ENCODE measurements around the gene CASQ1. TPM values are rescaled to one million over a fixed set of nuclear protein-coding genes. Genes with fewer than 3 reads are reported as not detected.

Gene CASQ1
- total RNA-seq, 1 experiment from 2014 or later: not detected

GRCh38 chr1:160196143-160196542 is 5.8 kb downstream of the CASQ1 start:
- ChIA-PET POLR2A (no interaction called here), CTCF (interaction anchor here (0.7 kb wide), 1 partner anchor 24 kb away, joined by 4 read pairs; no protein-coding TSS in a partner anchor)
- Mint-ChIP-seq H3K4me1 (ENCODE audit: low read depth, unreplicated experiment) (no peaks in the 10 kb centered on the region), H3K36me3 (ENCODE audit: insufficient read depth, unreplicated experiment) (no peaks in the 10 kb centered on the region), H3K4me3 (ENCODE audit: unreplicated experiment) (no peak overlapping the region), H3K9me3 (ENCODE audit: unreplicated experiment) (no peaks in the 10 kb centered on the region), H3K27me3 (ENCODE audit: insufficient read depth, unreplicated experiment) (no peaks in the 10 kb centered on the region), H3K27ac (ENCODE audit: unreplicated experiment) (no peak overlapping the region)
- no TSS peak for BruUV-seq (replicated peaks)
- Histone ChIP-seq H3K27me3 (replicated peaks; ENCODE audit: control insufficient read depth, insufficient read depth, low read length) (no peaks in the 10 kb centered on the region), H3K4me3 (ENCODE audit: low read depth, low read length) (no peak overlapping the region), H3K4me1 (peaks cover 17% of the 10 kb centered on the region), H3K9me3 (no peaks in the 10 kb centered on the region), H3K36me3 (ENCODE audit: control insufficient read depth, insufficient read depth, low read length) (no peaks in the 10 kb centered on the region)
- intact Hi-C loops (cut with micrococcal nuclease; ENCODE audit: unreplicated experiment): no loop called here
- no peak for TF ChIP-seq CTCF (IDR thresholded peaks at IDR 0.05; ENCODE audit: insufficient read depth in 1 of 2, low read depth in 1 of 2, low read length in 1 of 2, severe bottlenecking in 1 of 2, unreplicated experiment in 1 of 2)
- DNase-seq: no peak

- CTCF ChIA-PET: no interaction called here
- POLR2A ChIA-PET: no interaction called here
These were observed 6.9 kb downstream of the CASQ1 start for GRCh38 chr1:160197231-160197630.

GRCh38 chr1:160200786-160201185 is 10.4 kb downstream of the CASQ1 start:
- TF ChIP-seq CTCF (IDR thresholded peaks at IDR 0.05; ENCODE audit: insufficient read depth in 1 of 2, low read depth in 1 of 2, low read length in 1 of 2, severe bottlenecking in 1 of 2, unreplicated experiment in 1 of 2): no peak
- CTCF ChIA-PET: no interaction called here
- Histone ChIP-seq H3K4me3 (ENCODE audit: low read depth, low read length) (no peak overlapping the region), H3K27me3 (replicated peaks; ENCODE audit: control insufficient read depth, insufficient read depth, low read length) (no peaks in the 10 kb centered on the region), H3K4me1 (no peaks in the 10 kb centered on the region), H3K36me3 (ENCODE audit: control insufficient read depth, insufficient read depth, low read length) (no peaks in the 10 kb centered on the region), H3K9me3 (no peaks in the 10 kb centered on the region)
- POLR2A ChIA-PET: no interaction called here
- Mint-ChIP-seq H3K9me3 (ENCODE audit: unreplicated experiment) (no peaks in the 10 kb centered on the region), H3K4me1 (ENCODE audit: low read depth, unreplicated experiment) (peaks cover 5% of the 10 kb centered on the region), H3K27me3 (ENCODE audit: insufficient read depth, unreplicated experiment) (no peaks in the 10 kb centered on the region), H3K27ac (ENCODE audit: unreplicated experiment) (no peak overlapping the region), H3K36me3 (ENCODE audit: insufficient read depth, unreplicated experiment) (no peaks in the 10 kb centered on the region), H3K4me3 (ENCODE audit: unreplicated experiment) (no peak overlapping the region)
- no TSS peak for BruUV-seq (replicated peaks)
- intact Hi-C loops (cut with micrococcal nuclease; ENCODE audit: unreplicated experiment): no loop called here
- no peak for DNase-seq

More at GRCh38 chr1:160197231-160197630, 6.9 kb downstream of the CASQ1 start:
- no peak for DNase-seq
- TF ChIP-seq CTCF (IDR thresholded peaks at IDR 0.05; ENCODE audit: insufficient read depth in 1 of 2, low read depth in 1 of 2, low read length in 1 of 2, severe bottlenecking in 1 of 2, unreplicated experiment in 1 of 2): no peak
- Mint-ChIP-seq H3K36me3 (ENCODE audit: insufficient read depth, unreplicated experiment) (no peaks in the 10 kb centered on the region), H3K27me3 (ENCODE audit: insufficient read depth, unreplicated experiment) (no peaks in the 10 kb centered on the region), H3K9me3 (ENCODE audit: unreplicated experiment) (no peaks in the 10 kb centered on the region), H3K4me3 (ENCODE audit: unreplicated experiment) (no peak overlapping the region), H3K27ac (ENCODE audit: unreplicated experiment) (no peak overlapping the region), H3K4me1 (ENCODE audit: low read depth, unreplicated experiment) (no peaks in the 10 kb centered on the region)
- no TSS peak for BruUV-seq (replicated peaks)
- intact Hi-C loops (cut with micrococcal nuclease; ENCODE audit: unreplicated experiment): no loop called here
- Histone ChIP-seq H3K9me3 (no peaks in the 10 kb centered on the region), H3K4me3 (ENCODE audit: low read depth, low read length) (no peak overlapping the region), H3K4me1 (peaks cover 13% of the 10 kb centered on the region), H3K36me3 (ENCODE audit: control insufficient read depth, insufficient read depth, low read length) (no peaks in the 10 kb centered on the region), H3K27me3 (replicated peaks; ENCODE audit: control insufficient read depth, insufficient read depth, low read length) (no peaks in the 10 kb centered on the region)
